GM12878 (cell line): ENCODE results near the gene COQ7. TPM values are rescaled to one million over a fixed set of nuclear protein-coding genes. Genes with fewer than 3 reads are reported as not detected.

ENCODE experiments used
- BCL11A ChIP-seq: IDR thresholded peaks from 2 replicates; pipeline ENCODE4 v1.6.1; 2011; ENCODE audit warnings: low read depth, low read length
- CEBPB ChIP-seq, 2 experiments: fragments of 150-350 bp in 1 of 2; IDR thresholded peaks; 2 replicates each; pipeline ENCODE4 v1.6.1; 2012 to 2014; ENCODE audit warnings: low read depth in 2 of 2, low read length in 2 of 2, borderline replicate concordance in 1 of 2, inconsistent platforms in 1 of 2
- CREM ChIP-seq: IDR thresholded peaks from 2 replicates; pipeline ENCODE4 v1.6.1; 2014; ENCODE audit warnings: antibody characterized with exemption, low read depth
- EED ChIP-seq: sonication (generic); IDR thresholded peaks from 2 replicates; pipeline ENCODE4 v1.6.1; 2016; ENCODE audit warnings: antibody characterized with exemption, low read depth
- EP300 ChIP-seq, 2 experiments: fragments of 150-350 bp in 1 of 2; IDR thresholded peaks; 2 replicates each; pipeline ENCODE4 v1.6.1; 2011 to 2012; ENCODE audit warnings: low read depth in 2 of 2, low read length in 2 of 2, borderline replicate concordance in 1 of 2, improper control_type of control experiment in 1 of 2, inconsistent platforms in 1 of 2; ENCODE audit not compliant: control insufficient read depth in 1 of 2
- HDGF ChIP-seq: fragments of 450-650 bp; IDR thresholded peaks from 2 replicates; pipeline ENCODE4 v1.6.1; 2016; ENCODE audit warnings: antibody characterized with exemption
- IKZF2 ChIP-seq, 2 experiments: fragments of 450-650 bp; IDR thresholded peaks; 2 replicates each; pipeline ENCODE4 v1.6.1; 2017; ENCODE audit warnings: mild to moderate bottlenecking in 2 of 2, moderate library complexity in 2 of 2
- IRF4 ChIP-seq: IDR thresholded peaks from 2 replicates; pipeline ENCODE4 v1.6.1; 2011; ENCODE audit warnings: low read depth, low read length
- IRF5 ChIP-seq: fragments of 450-650 bp; IDR thresholded peaks from 2 replicates; pipeline ENCODE4 v1.6.1; 2017; ENCODE audit warnings: borderline replicate concordance
- JUNB ChIP-seq: IDR thresholded peaks from 2 replicates; pipeline ENCODE4 v1.6.1; 2016; ENCODE audit warnings: antibody characterized with exemption, mild to moderate bottlenecking
- LARP7 ChIP-seq: fragments of 450-650 bp; IDR thresholded peaks from 2 replicates; pipeline ENCODE4 v1.6.1; 2017; ENCODE audit warnings: mild to moderate bottlenecking
- MEF2B ChIP-seq: fragments of 450-650 bp; IDR thresholded peaks from 2 replicates; pipeline ENCODE4 v1.6.1; 2018; ENCODE audit warnings: mild to moderate bottlenecking, moderate library complexity; ENCODE audit not compliant: partially characterized antibody, poor library complexity, severe bottlenecking
- MYC ChIP-seq: IDR thresholded peaks from 2 replicates; pipeline ENCODE4 v1.6.1; 2011; ENCODE audit warnings: mild to moderate bottlenecking, low read length, moderate library complexity, inconsistent platforms; ENCODE audit not compliant: insufficient read depth, insufficient replicate concordance, insufficient read length, severe bottlenecking
- NBN ChIP-seq: fragments of 450-650 bp; IDR thresholded peaks from 2 replicates; pipeline ENCODE4 v1.6.1; 2016
- NFIC ChIP-seq: IDR thresholded peaks from 2 replicates; pipeline ENCODE4 v1.6.1; 2012; ENCODE audit warnings: low read depth, mild to moderate bottlenecking, inconsistent platforms, low read length, moderate library complexity
- NFXL1 ChIP-seq: fragments of 450-650 bp; IDR thresholded peaks from 2 replicates; pipeline ENCODE4 v1.6.1; 2017; ENCODE audit warnings: antibody characterized with exemption, mild to moderate bottlenecking, borderline replicate concordance
- NR2F1 ChIP-seq: fragments of 450-650 bp; conservative IDR thresholded peaks from 2 replicates; pipeline ENCODE4 v1.6.1; 2017; ENCODE audit warnings: mild to moderate bottlenecking
- POU2F2 ChIP-seq: IDR thresholded peaks from 3 replicates; pipeline ENCODE4 v1.6.1; 2011; ENCODE audit warnings: low read depth, mild to moderate bottlenecking, low read length, borderline replicate concordance
- RBBP5 ChIP-seq: fragments of 200-600 bp; sonication (generic); conservative IDR thresholded peaks from 2 replicates; pipeline ENCODE4 v1.6.1; 2016
- SKIL ChIP-seq: fragments of 450-650 bp; IDR thresholded peaks from 2 replicates; pipeline ENCODE4 v1.6.1; 2017; ENCODE audit warnings: mild to moderate bottlenecking, low read depth, inconsistent platforms; ENCODE audit not compliant: poor library complexity, severe bottlenecking
- ZBED1 ChIP-seq: IDR thresholded peaks from 2 replicates; pipeline ENCODE4 v1.6.1; 2016; ENCODE audit warnings: borderline replicate concordance
- ZBTB40 ChIP-seq: fragments of 450-650 bp; IDR thresholded peaks from 2 replicates; pipeline ENCODE4 v1.6.1; 2016; ENCODE audit warnings: mild to moderate bottlenecking, moderate library complexity, borderline replicate concordance
- polyA plus RNA-seq, 11 experiments: library from polyadenylated mRNA; depleted of rRNA in 4 of 11; unstranded in 6 of 11; stranded (reverse) in 5 of 11; fragments of >200 nt; fragmentation: Nextera tagmentation in 4 of 11; fragmentation: Illumina TruSeq in 1 of 11; extraction: Ambion mirVana in 4 of 11; extraction: Trizol in 1 of 11; gene quantifications; 1 replicate in 1 of 11; 2 replicates in 10 of 11; pipeline versions ENCODE4 v1.2.1 to v1.2.3, GENCODE V29; 2011 to 2016; ENCODE audit warnings: inconsistent platforms in 2 of 11, missing spikeins in 2 of 11, low read depth in 1 of 11
- total RNA-seq, 4 experiments: library from RNA; depleted of rRNA in 3 of 4; stranded (reverse); fragments of >200 nt in 3 of 4; fragmentation: Illumina TruSeq in 1 of 4; extraction: Trizol in 1 of 4; gene quantifications; 2 replicates each; pipeline versions ENCODE4 v1.2.1 to v1.2.3, GENCODE V29; 2013 to 2021
- TF ChIP-seq, protein P1 (sequence below): IDR thresholded peaks from 2 replicates; pipeline ENCODE4 v1.6.1; 2012; ENCODE audit warnings: low read length, inconsistent platforms

Gene COQ7
- total and polyA plus RNA-seq, 10 of the 15 experiments (the other 5 are each of a cell fraction or from before 2014, with no cell fraction given) = 3.2 to 21.9 (median 13.0) TPM

GRCh38 chr16:19127674-19128131 is 60.3 kb downstream of the COQ7 start (continued):
- TF ChIP-seq, protein P1, sequence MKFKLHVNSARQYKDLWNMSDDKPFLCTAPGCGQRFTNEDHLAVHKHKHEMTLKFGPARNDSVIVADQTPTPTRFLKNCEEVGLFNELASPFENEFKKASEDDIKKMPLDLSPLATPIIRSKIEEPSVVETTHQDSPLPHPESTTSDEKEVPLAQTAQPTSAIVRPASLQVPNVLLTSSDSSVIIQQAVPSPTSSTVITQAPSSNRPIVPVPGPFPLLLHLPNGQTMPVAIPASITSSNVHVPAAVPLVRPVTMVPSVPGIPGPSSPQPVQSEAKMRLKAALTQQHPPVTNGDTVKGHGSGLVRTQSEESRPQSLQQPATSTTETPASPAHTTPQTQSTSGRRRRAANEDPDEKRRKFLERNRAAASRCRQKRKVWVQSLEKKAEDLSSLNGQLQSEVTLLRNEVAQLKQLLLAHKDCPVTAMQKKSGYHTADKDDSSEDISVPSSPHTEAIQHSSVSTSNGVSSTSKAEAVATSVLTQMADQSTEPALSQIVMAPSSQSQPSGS = 0 out of 2 replicates have a peak, but pooled peaks have one; percentile 21
- peak; percentile 77; the same call in 1 of the 3 replicates for TF ChIP-seq POU2F2
- peak; percentile 92 to 93 for TF ChIP-seq IKZF2 (IDR thresholded peaks at IDR 0.05)
- 0 out of 2 replicates have a peak, but pooled peaks have one; percentile 17 for TF ChIP-seq CREM
- no peak for TF ChIP-seq IRF5
- no peak for TF ChIP-seq CEBPB (IDR thresholded peaks at IDR 0.05; ENCODE audit: borderline replicate concordance in 1 of 2, low read depth in 2 of 2, low read length in 2 of 2)
- TF ChIP-seq BCL11A = 0 out of 2 replicates have a peak, but pooled peaks have one; percentile 12
- TF ChIP-seq NFXL1 = no peak
- peak; percentile 80 for TF ChIP-seq IRF4
- peak; percentile 99 for TF ChIP-seq EED
- TF ChIP-seq EP300 (IDR thresholded peaks at IDR 0.05; ENCODE audit: borderline replicate concordance in 1 of 2, control insufficient read depth in 1 of 2, low read depth in 2 of 2, low read length in 2 of 2) = peak in 1 of 2 experiments; percentile 18; a peak in 1 of 4 replicates
- TF ChIP-seq LARP7 = peak; percentile 46; the same call in 1 of the 2 replicates
- TF ChIP-seq NR2F1 = peak; percentile 57; the same call in 1 of the 2 replicates
- 0 out of 2 replicates have a peak, but pooled peaks have one; percentile 25 for TF ChIP-seq NBN
- TF ChIP-seq SKIL = peak; percentile 42
- peak; percentile 55; the same call in 1 of the 2 replicates for TF ChIP-seq NFIC
- no peak for TF ChIP-seq MYC
- TF ChIP-seq HDGF = no peak
- peak; percentile 27 for TF ChIP-seq MEF2B
- TF ChIP-seq JUNB = peak; percentile 91
- peak; percentile 35; the same call in 1 of the 2 replicates for TF ChIP-seq ZBED1
- TF ChIP-seq RBBP5 = no peak
- no peak for TF ChIP-seq ZBTB40
